Glutamatergic neuron (in vitro differentiated cells): Measurements from ENCODE around the gene ATXN3L. TPM values are rescaled to one million over a fixed set of nuclear protein-coding genes. Genes with fewer than 3 reads are reported as not detected.

ENCODE experiments used
- DNase-seq: peaks from one replicate; pipeline ENCODE4 v3.0.0; 2022
- H3K27ac Mint-ChIP-seq: one replicate; pipeline ENCODE4 v1.8.0; 2020; ENCODE audit warnings: mild to moderate bottlenecking, mixed read lengths, inconsistent platforms; ENCODE audit not compliant: unreplicated experiment
- H3K27me3 Mint-ChIP-seq: one replicate; pipeline ENCODE4 v1.8.0; 2020; ENCODE audit warnings: mild to moderate bottlenecking, moderate library complexity, mixed read lengths, inconsistent platforms; ENCODE audit not compliant: unreplicated experiment
- H3K36me3 Mint-ChIP-seq: one replicate; pipeline ENCODE4 v1.8.0; 2020; ENCODE audit warnings: mild to moderate bottlenecking, mixed read lengths, inconsistent platforms; ENCODE audit not compliant: unreplicated experiment
- H3K4me1 Mint-ChIP-seq: one replicate; pipeline ENCODE4 v1.8.0; 2020; ENCODE audit warnings: mild to moderate bottlenecking, low read depth, mixed read lengths, inconsistent platforms; ENCODE audit not compliant: unreplicated experiment
- H3K4me3 Mint-ChIP-seq: one replicate; pipeline ENCODE4 v1.8.0; 2020; ENCODE audit warnings: mild to moderate bottlenecking, mixed read lengths, inconsistent platforms; ENCODE audit not compliant: unreplicated experiment
- H3K9me3 Mint-ChIP-seq: one replicate; pipeline ENCODE4 v1.8.0; 2020; ENCODE audit warnings: mild to moderate bottlenecking, moderate library complexity, mixed read lengths, inconsistent platforms; ENCODE audit not compliant: unreplicated experiment
- total RNA-seq: library from RNA; stranded (reverse); fragmentation: NEBNext Ultra II Directional; extraction: Animal tissue kit (Norgen Biotek cat#: 25700); gene quantifications from one replicate; pipeline ENCODE4 v1.2.1, GENCODE V29; 2021; ENCODE audit not compliant: unreplicated experiment
- TF ChIP-seq, protein P1 (sequence below): fragments of 200-600 bp; sonication (generic); IDR thresholded peaks from one replicate; pipeline ENCODE4 v1.5.0; 2021; ENCODE audit not compliant: partially characterized antibody, unreplicated experiment

The ATXN3L gene
- total RNA-seq, 1 donor from 2014 or later: not detected

DNA sequence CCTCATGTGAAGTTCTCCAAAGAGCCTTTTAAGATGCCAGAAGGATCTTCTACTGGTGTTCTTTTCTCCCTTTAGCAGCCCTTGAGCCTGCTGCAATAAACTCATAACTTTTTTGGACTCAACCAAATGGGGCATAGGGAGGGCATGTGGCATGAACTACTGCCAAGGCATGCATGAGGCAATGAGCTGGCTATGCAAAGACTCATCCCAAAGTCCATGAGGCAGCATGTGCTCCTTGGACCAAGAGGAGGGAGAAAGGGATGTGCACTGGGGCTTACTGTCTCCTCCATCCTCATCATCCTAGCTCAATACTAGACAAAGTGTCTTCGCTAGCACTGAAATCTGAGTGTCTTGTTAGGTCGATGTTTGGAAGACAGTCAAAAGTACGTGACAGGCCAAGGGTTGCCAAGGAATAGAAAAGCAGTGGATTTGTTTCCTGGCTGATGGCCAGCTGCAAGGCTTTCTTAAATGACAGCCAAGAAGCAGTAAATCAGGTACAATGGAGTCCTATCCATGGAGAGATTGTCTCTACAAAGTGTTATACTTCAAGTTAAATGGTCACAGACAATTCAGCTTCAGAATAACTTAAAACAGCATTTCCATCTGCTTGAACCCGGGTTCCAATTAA is 44.5 kb upstream of the ATXN3L start:
- Mint-ChIP-seq H3K9me3 (no peaks in the 10 kb centered on the region), H3K4me3 (no peak overlapping the region), H3K27me3 (no peaks in the 10 kb centered on the region), H3K27ac (no peak overlapping the region), H3K36me3 (no peaks in the 10 kb centered on the region), H3K4me1 (peaks cover 11% of the 10 kb centered on the region)
- TF ChIP-seq, protein P1, sequence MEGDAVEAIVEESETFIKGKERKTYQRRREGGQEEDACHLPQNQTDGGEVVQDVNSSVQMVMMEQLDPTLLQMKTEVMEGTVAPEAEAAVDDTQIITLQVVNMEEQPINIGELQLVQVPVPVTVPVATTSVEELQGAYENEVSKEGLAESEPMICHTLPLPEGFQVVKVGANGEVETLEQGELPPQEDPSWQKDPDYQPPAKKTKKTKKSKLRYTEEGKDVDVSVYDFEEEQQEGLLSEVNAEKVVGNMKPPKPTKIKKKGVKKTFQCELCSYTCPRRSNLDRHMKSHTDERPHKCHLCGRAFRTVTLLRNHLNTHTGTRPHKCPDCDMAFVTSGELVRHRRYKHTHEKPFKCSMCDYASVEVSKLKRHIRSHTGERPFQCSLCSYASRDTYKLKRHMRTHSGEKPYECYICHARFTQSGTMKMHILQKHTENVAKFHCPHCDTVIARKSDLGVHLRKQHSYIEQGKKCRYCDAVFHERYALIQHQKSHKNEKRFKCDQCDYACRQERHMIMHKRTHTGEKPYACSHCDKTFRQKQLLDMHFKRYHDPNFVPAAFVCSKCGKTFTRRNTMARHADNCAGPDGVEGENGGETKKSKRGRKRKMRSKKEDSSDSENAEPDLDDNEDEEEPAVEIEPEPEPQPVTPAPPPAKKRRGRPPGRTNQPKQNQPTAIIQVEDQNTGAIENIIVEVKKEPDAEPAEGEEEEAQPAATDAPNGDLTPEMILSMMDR: no peak
- no peak for DNase-seq

DNA sequence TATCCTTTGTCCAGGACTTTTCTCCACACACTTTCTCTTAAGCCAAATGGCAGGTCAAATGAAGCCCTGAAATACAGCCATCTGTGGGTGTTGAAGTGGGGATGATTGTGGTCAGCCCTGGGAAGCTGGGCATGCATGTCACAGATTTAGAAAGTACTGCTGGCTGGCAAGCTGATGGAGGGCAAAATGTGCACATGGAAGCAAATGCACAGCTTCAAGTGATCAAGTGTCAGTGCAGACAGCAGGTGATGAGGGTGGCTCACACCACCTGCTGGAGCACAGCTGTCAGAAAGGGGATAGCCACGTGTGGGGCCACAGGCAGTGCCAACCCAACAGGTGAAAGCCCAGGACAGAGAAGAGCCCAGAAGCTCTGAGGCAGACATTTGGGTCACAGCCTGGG is 40.3 kb upstream of the ATXN3L start:
- TF ChIP-seq, protein P1: no peak
- H3K4me3 Mint-ChIP-seq: no peak overlapping the region
- H3K27ac Mint-ChIP-seq: no peak overlapping the region

DNA sequence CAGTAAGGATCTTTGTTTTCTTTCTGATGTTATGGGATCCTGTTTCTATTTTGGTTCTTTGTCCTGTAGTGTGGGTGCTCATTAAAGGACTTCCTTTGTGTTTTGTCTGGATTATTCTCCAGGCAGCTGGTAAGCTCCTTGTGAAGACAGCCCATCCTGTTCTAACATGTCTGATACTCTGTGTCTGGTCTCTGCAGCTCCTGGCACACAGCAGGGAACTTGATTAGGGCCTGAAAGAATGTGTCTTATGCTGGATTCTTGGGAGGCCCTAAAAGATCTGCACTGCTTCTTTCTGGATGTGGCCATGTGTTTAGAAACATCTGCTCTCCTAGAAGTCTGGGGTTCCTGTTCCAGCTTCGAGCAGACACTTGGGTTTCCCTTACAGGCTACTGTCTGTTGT is 38.1 kb upstream of the ATXN3L start:
- no peak for DNase-seq
- Mint-ChIP-seq H3K4me3 (no peak overlapping the region), H3K9me3 (no peaks in the 10 kb centered on the region), H3K27ac (peak overlapping the region; percentile 92), H3K36me3 (no peaks in the 10 kb centered on the region), H3K27me3 (no peaks in the 10 kb centered on the region), H3K4me1 (peaks cover 9% of the 10 kb centered on the region)
- TF ChIP-seq, protein P1: no peak

More for the DNA sequence above, 40.3 kb upstream of the ATXN3L start:
- DNase-seq: no peak
- no peaks in the 10 kb centered on the region for H3K9me3 Mint-ChIP-seq
- H3K36me3 Mint-ChIP-seq: no peaks in the 10 kb centered on the region
- peaks cover 9% of the 10 kb centered on the region for H3K4me1 Mint-ChIP-seq
- no peaks in the 10 kb centered on the region for H3K27me3 Mint-ChIP-seq

DNA sequence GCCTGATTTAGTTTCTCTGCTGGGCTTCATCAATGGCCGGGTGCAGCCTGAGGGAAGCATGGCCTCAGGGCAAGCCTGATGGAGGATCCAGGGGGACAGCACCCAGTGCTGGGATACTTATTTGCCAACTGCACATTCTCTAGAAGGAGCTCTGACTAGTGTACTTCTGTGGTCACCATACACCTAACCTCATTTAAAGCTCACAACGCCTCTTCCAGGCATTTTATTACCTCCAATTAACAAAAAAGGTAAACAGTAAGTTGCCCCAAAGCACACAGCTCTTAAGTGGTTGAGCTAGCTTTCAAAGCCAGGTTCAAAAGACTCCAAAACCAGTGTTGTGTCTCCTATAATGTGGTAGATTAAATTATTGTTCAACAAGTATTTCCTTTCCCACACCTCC is 26.8 kb upstream of the ATXN3L start:
- H3K27ac Mint-ChIP-seq: no peak overlapping the region
- H3K9me3 Mint-ChIP-seq: no peaks in the 10 kb centered on the region
- no peak for DNase-seq
- no peak overlapping the region for H3K4me3 Mint-ChIP-seq
- H3K36me3 Mint-ChIP-seq: no peaks in the 10 kb centered on the region
- no peaks in the 10 kb centered on the region for H3K27me3 Mint-ChIP-seq
- no peaks in the 10 kb centered on the region for H3K4me1 Mint-ChIP-seq
- TF ChIP-seq, protein P1: no peak

DNA sequence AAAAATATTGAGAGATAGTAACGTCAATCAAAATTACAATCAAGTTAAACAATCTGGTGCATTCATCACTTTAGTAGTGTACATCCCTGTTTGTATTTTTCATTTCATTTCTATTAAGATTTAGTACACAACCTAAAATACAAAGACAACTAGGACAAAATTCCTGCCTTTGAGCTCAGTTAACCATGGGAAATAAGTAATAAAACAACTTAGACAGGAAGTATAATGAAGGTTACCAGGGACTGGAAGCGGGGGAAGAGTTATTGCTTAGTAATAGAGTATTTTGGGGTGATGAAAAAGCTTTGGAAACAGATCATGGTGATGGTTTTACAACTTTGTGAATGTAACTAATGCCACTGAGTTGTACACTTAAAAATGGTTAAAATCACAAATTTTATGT is 25.6 kb upstream of the ATXN3L start:
- H3K9me3 Mint-ChIP-seq: no peaks in the 10 kb centered on the region
- H3K27ac Mint-ChIP-seq: no peak overlapping the region
- no peak for DNase-seq
- no peaks in the 10 kb centered on the region for H3K36me3 Mint-ChIP-seq
- no peaks in the 10 kb centered on the region for H3K27me3 Mint-ChIP-seq
- peaks cover 3% of the 10 kb centered on the region for H3K4me1 Mint-ChIP-seq
- no peak overlapping the region for H3K4me3 Mint-ChIP-seq
- TF ChIP-seq, protein P1: no peak
